ENCODE data around the gene EMILIN3.

The EMILIN3 gene

GRCh38 chr20:41350408-41350962 lies 16.1 kb downstream of the EMILIN3 start:
- WGBS (ENCODE audit: extremely low coverage, insufficient coverage, low lambda C conversion rate): no CpG with 5 or more reads among the region's 7 CpGs
- H2BK15ac ChIP-seq (replicated peaks; ENCODE audit: low read depth): no peak overlapping the region
- no peak overlapping the region for H3K27ac ChIP-seq (ENCODE audit: low read depth, low read length)
- no peaks in the 10 kb centered on the region for H3K36me3 ChIP-seq (ENCODE audit: control insufficient read depth, insufficient read depth, low read length)
- no peak for DNase-seq
- H3K18ac ChIP-seq (ENCODE audit: low read length): no peak overlapping the region
- H4K8ac ChIP-seq (ENCODE audit: low read depth, low read length): no peak overlapping the region
- H2AK5ac ChIP-seq (ENCODE audit: low read length): no peak overlapping the region
- no peak overlapping the region for H3K56ac ChIP-seq (ENCODE audit: low read length)
- no peaks in the 10 kb centered on the region for H3K4me1 ChIP-seq (ENCODE audit: control insufficient read depth, low read depth, low read length)
- no peak overlapping the region for H2BK5ac ChIP-seq (ENCODE audit: low read length)
- H3K23ac ChIP-seq (ENCODE audit: low read length): no peak overlapping the region
- H2BK120ac ChIP-seq (ENCODE audit: low read depth, low read length): no peak overlapping the region
- H3K4ac ChIP-seq (ENCODE audit: low read depth, low read length): no peak overlapping the region
- H3K4me2 ChIP-seq (ENCODE audit: low read length): no peak overlapping the region
- no peak overlapping the region for H3K4me3 ChIP-seq (ENCODE audit: low read length)
- no peaks in the 10 kb centered on the region for H3K79me1 ChIP-seq (ENCODE audit: low read length)
- H4K5ac ChIP-seq (ENCODE audit: low read length): no peak overlapping the region
- H3K27me3 ChIP-seq (ENCODE audit: insufficient read depth, low read length, poor library complexity): no peaks in the 10 kb centered on the region
- H3K79me2 ChIP-seq (ENCODE audit: control insufficient read depth, insufficient read depth, low read length): no peaks in the 10 kb centered on the region
- H3K9ac ChIP-seq (ENCODE audit: low read length): no peak overlapping the region

- Histone ChIP-seq H3K23ac (ENCODE audit: low read length) (no peak overlapping the region), H3K4me2 (ENCODE audit: low read length) (no peak overlapping the region), H4K8ac (ENCODE audit: low read depth, low read length) (no peak overlapping the region), H3K4me3 (ENCODE audit: low read length) (no peak overlapping the region), H2AK5ac (ENCODE audit: low read length) (no peak overlapping the region), H3K79me2 (ENCODE audit: control insufficient read depth, insufficient read depth, low read length) (no peaks in the 10 kb centered on the region), H2BK120ac (ENCODE audit: low read depth, low read length) (no peak overlapping the region), H3K4ac (ENCODE audit: low read depth, low read length) (no peak overlapping the region), H3K4me1 (ENCODE audit: control insufficient read depth, low read depth, low read length) (no peaks in the 10 kb centered on the region), H3K27ac (ENCODE audit: low read depth, low read length) (no peak overlapping the region), H3K36me3 (ENCODE audit: control insufficient read depth, insufficient read depth, low read length) (no peaks in the 10 kb centered on the region), H2BK15ac (replicated peaks; ENCODE audit: low read depth) (no peak overlapping the region), H4K5ac (ENCODE audit: low read length) (no peak overlapping the region), H3K79me1 (ENCODE audit: low read length) (no peaks in the 10 kb centered on the region), H3K9ac (ENCODE audit: low read length) (no peak overlapping the region), H3K18ac (ENCODE audit: low read length) (no peak overlapping the region), H3K27me3 (ENCODE audit: insufficient read depth, low read length, poor library complexity) (no peaks in the 10 kb centered on the region), H2BK5ac (ENCODE audit: low read length) (no peak overlapping the region), H3K56ac (ENCODE audit: low read length) (no peak overlapping the region)
- no CpG with 5 or more reads among the region's 7 CpGs for WGBS (ENCODE audit: extremely low coverage, insufficient coverage, low lambda C conversion rate)
- DNase-seq: no peak
These were observed 16.7 kb downstream of the EMILIN3 start for GRCh38 chr20:41349943-41350342.

DNA sequence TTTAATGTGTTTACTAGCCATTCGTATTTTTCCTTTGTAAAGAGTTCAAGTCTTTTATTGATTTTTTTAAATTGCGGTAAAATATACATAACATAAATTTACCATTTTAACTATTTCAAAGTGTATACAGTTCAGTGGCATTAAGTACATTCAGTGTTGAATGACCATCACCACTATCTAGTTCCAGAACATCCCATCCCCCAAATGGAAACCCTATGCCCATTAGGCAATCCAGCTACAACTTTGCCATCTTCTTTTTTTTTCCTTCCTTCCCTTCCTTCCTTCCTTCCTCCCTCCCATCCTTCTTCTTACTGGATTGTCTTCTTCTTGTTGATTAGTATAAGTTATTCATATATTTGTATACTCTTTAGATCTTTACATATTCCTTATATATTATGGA lies 17.4 kb downstream of the EMILIN3 start:
- no peak overlapping the region for H3K4me2 ChIP-seq (ENCODE audit: low read length)
- no peak overlapping the region for H3K9ac ChIP-seq (ENCODE audit: low read length)
- H3K27me3 ChIP-seq (ENCODE audit: insufficient read depth, low read length, poor library complexity): no peaks in the 10 kb centered on the region
- no peak overlapping the region for H2BK5ac ChIP-seq (ENCODE audit: low read length)
- no peaks in the 10 kb centered on the region for H3K36me3 ChIP-seq (ENCODE audit: control insufficient read depth, insufficient read depth, low read length)
- H3K18ac ChIP-seq (ENCODE audit: low read length): no peak overlapping the region
- H3K79me1 ChIP-seq (ENCODE audit: low read length): no peaks in the 10 kb centered on the region
- H3K4me1 ChIP-seq (ENCODE audit: control insufficient read depth, low read depth, low read length): no peaks in the 10 kb centered on the region
- H3K79me2 ChIP-seq (ENCODE audit: control insufficient read depth, insufficient read depth, low read length): no peaks in the 10 kb centered on the region
- H3K23ac ChIP-seq (ENCODE audit: low read length): no peak overlapping the region
- no peak overlapping the region for H4K8ac ChIP-seq (ENCODE audit: low read depth, low read length)
- no peak overlapping the region for H3K4ac ChIP-seq (ENCODE audit: low read depth, low read length)
- H3K56ac ChIP-seq (ENCODE audit: low read length): no peak overlapping the region
- no peak for DNase-seq
- H4K5ac ChIP-seq (ENCODE audit: low read length): no peak overlapping the region
- no peak overlapping the region for H2AK5ac ChIP-seq (ENCODE audit: low read length)
- no peak overlapping the region for H3K4me3 ChIP-seq (ENCODE audit: low read length)
- H2BK15ac ChIP-seq (replicated peaks; ENCODE audit: low read depth): no peak overlapping the region
- WGBS (ENCODE audit: extremely low coverage, insufficient coverage, low lambda C conversion rate): no CpG with 5 or more reads among the region's 2 CpGs
- H3K27ac ChIP-seq (ENCODE audit: low read depth, low read length): no peak overlapping the region
- no peak overlapping the region for H2BK120ac ChIP-seq (ENCODE audit: low read depth, low read length)

- WGBS (ENCODE audit: extremely low coverage, insufficient coverage, low lambda C conversion rate): no CpG with 5 or more reads among the region's 13 CpGs
- no peaks in the 10 kb centered on the region for H3K4me1 ChIP-seq (ENCODE audit: control insufficient read depth, low read depth, low read length)
- no peak overlapping the region for H3K56ac ChIP-seq (ENCODE audit: low read length)
- DNase-seq: no peak
- no peak overlapping the region for H2AK5ac ChIP-seq (ENCODE audit: low read length)
- H2BK120ac ChIP-seq (ENCODE audit: low read depth, low read length): no peak overlapping the region
- H3K18ac ChIP-seq (ENCODE audit: low read length): no peak overlapping the region
- H3K4me3 ChIP-seq (ENCODE audit: low read length): no peak overlapping the region
- no peak overlapping the region for H4K8ac ChIP-seq (ENCODE audit: low read depth, low read length)
- no peak overlapping the region for H3K27ac ChIP-seq (ENCODE audit: low read depth, low read length)
- H2BK5ac ChIP-seq (ENCODE audit: low read length): no peak overlapping the region
- H3K79me2 ChIP-seq (ENCODE audit: control insufficient read depth, insufficient read depth, low read length): no peaks in the 10 kb centered on the region
- H3K36me3 ChIP-seq (ENCODE audit: control insufficient read depth, insufficient read depth, low read length): no peaks in the 10 kb centered on the region
- H4K5ac ChIP-seq (ENCODE audit: low read length): no peak overlapping the region
- H3K9ac ChIP-seq (ENCODE audit: low read length): no peak overlapping the region
- no peak overlapping the region for H2BK15ac ChIP-seq (replicated peaks; ENCODE audit: low read depth)
- H3K27me3 ChIP-seq (ENCODE audit: insufficient read depth, low read length, poor library complexity): no peaks in the 10 kb centered on the region
- H3K4ac ChIP-seq (ENCODE audit: low read depth, low read length): no peak overlapping the region
- no peaks in the 10 kb centered on the region for H3K79me1 ChIP-seq (ENCODE audit: low read length)
- no peak overlapping the region for H3K4me2 ChIP-seq (ENCODE audit: low read length)
- H3K23ac ChIP-seq (ENCODE audit: low read length): no peak overlapping the region
These were observed 18.0 kb downstream of the EMILIN3 start for GRCh38 chr20:41348430-41349172.

DNA sequence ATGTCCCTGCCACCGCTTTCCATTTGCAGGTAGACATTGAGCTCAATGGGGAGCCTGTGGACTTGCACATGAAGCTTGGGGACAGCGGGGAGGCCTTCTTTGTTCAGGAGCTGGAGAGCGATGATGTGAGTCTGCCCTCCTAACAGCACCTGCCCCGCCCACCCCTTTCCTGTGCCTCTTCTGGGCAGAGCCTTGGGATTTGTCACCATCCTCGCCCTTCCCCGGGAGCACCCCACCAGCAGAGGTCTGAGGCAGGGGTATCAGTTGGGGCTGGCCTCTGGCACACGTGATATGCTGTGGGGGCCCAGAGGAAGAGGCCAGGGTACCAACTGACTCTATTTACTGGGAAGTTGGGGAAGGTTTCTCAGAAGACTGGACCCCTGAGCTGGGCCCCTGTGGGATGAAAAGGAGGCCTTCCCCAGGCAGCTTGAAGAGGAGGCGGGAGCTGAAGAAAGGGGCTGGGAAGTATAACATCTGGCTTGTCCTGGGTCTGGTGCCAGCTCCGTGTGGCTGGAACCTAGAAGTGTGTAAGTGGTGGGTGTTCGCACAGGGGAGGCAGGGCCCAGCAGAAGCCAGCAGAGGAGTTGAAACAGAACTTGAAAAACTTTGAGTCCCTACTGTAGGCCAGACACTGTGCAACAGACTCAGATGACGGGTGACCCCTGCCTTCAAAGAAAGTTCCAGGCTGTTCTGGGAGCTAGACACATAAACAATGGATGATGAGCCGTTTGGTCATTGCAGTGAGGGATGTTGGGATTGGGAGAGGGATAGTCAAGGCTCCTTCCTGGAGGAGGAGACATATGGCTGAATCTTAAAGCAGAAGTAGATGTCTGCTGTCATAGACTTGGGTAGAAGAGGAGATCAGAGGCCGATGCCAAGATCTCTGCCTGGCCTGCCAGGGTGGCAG lies 18.8 kb downstream of the EMILIN3 start:
- no peak overlapping the region for H2AK5ac ChIP-seq (ENCODE audit: low read length)
- H4K8ac ChIP-seq (ENCODE audit: low read depth, low read length): no peak overlapping the region
- H3K56ac ChIP-seq (ENCODE audit: low read length): no peak overlapping the region
- no peak overlapping the region for H3K4me2 ChIP-seq (ENCODE audit: low read length)
- H2BK15ac ChIP-seq (replicated peaks; ENCODE audit: low read depth): no peak overlapping the region
- no peak overlapping the region for H3K4me3 ChIP-seq (ENCODE audit: low read length)
- H3K18ac ChIP-seq (ENCODE audit: low read length): no peak overlapping the region
- no peaks in the 10 kb centered on the region for H3K79me1 ChIP-seq (ENCODE audit: low read length)
- no peak overlapping the region for H3K4ac ChIP-seq (ENCODE audit: low read depth, low read length)
- H3K36me3 ChIP-seq (ENCODE audit: control insufficient read depth, insufficient read depth, low read length): no peaks in the 10 kb centered on the region
- no peak overlapping the region for H3K9ac ChIP-seq (ENCODE audit: low read length)
- H3K79me2 ChIP-seq (ENCODE audit: control insufficient read depth, insufficient read depth, low read length): no peaks in the 10 kb centered on the region
- no CpG with 5 or more reads among the region's 13 CpGs for WGBS (ENCODE audit: extremely low coverage, insufficient coverage, low lambda C conversion rate)
- no peak overlapping the region for H2BK5ac ChIP-seq (ENCODE audit: low read length)
- H2BK120ac ChIP-seq (ENCODE audit: low read depth, low read length): no peak overlapping the region
- H3K27ac ChIP-seq (ENCODE audit: low read depth, low read length): no peak overlapping the region
- no peaks in the 10 kb centered on the region for H3K27me3 ChIP-seq (ENCODE audit: insufficient read depth, low read length, poor library complexity)
- no peaks in the 10 kb centered on the region for H3K4me1 ChIP-seq (ENCODE audit: control insufficient read depth, low read depth, low read length)
- no peak overlapping the region for H3K23ac ChIP-seq (ENCODE audit: low read length)
- H4K5ac ChIP-seq (ENCODE audit: low read length): no peak overlapping the region
- no peak for DNase-seq
